ENCODE results near the gene GRIA4. TPM values are rescaled to one million over a fixed set of nuclear protein-coding genes. Genes with fewer than 3 reads are reported as not detected.

Gene GRIA4
- polyA plus RNA-seq, 1 donor from 2014 or later: 6.3 TPM

- TF ChIP-seq POLR2AphosphoS5 (IDR thresholded peaks at IDR 0.05): no peak
- no peak for TF ChIP-seq MXI1 (conservative IDR thresholded peaks at IDR 0.05; ENCODE audit: poor library complexity, severe bottlenecking)
- TF ChIP-seq EZH2 (IDR thresholded peaks at IDR 0.05; ENCODE audit: borderline replicate concordance, insufficient read depth, low read length, poor library complexity, severe bottlenecking): no peak
- TF ChIP-seq REST (IDR thresholded peaks at IDR 0.05; ENCODE audit: borderline replicate concordance): no peak
- TF ChIP-seq RAD21 (conservative IDR thresholded peaks at IDR 0.05): no peak
- TF ChIP-seq, protein P1, sequence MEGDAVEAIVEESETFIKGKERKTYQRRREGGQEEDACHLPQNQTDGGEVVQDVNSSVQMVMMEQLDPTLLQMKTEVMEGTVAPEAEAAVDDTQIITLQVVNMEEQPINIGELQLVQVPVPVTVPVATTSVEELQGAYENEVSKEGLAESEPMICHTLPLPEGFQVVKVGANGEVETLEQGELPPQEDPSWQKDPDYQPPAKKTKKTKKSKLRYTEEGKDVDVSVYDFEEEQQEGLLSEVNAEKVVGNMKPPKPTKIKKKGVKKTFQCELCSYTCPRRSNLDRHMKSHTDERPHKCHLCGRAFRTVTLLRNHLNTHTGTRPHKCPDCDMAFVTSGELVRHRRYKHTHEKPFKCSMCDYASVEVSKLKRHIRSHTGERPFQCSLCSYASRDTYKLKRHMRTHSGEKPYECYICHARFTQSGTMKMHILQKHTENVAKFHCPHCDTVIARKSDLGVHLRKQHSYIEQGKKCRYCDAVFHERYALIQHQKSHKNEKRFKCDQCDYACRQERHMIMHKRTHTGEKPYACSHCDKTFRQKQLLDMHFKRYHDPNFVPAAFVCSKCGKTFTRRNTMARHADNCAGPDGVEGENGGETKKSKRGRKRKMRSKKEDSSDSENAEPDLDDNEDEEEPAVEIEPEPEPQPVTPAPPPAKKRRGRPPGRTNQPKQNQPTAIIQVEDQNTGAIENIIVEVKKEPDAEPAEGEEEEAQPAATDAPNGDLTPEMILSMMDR (IDR thresholded peaks at IDR 0.05; ENCODE audit: poor library complexity, severe bottlenecking): no peak
- no peak for TF ChIP-seq SMC3 (conservative IDR thresholded peaks at IDR 0.05; ENCODE audit: poor library complexity)
- no peak for TF ChIP-seq EP300 (conservative IDR thresholded peaks at IDR 0.05; ENCODE audit: poor library complexity, severe bottlenecking)
- TF ChIP-seq TAF1 (IDR thresholded peaks at IDR 0.05; ENCODE audit: low read depth): no peak
- no peaks in the 10 kb centered on the region for H3K27me3 ChIP-seq (ENCODE audit: insufficient read depth, low read depth, low read length)
- H3K27ac ChIP-seq (ENCODE audit: low read length): no peak overlapping the region
- no peak overlapping the region for H2AFZ ChIP-seq (ENCODE audit: low read depth, low read length)
- no peaks in the 10 kb centered on the region for H3K9me2 ChIP-seq (ENCODE audit: insufficient read depth, low read length)
- H3K4me3 ChIP-seq (ENCODE audit: low read length): no peak overlapping the region
- no peaks in the 10 kb centered on the region for H3K9me3 ChIP-seq (ENCODE audit: low read length)
- H3K9ac ChIP-seq (ENCODE audit: low read length): no peak overlapping the region
- H3F3A ChIP-seq (ENCODE audit: insufficient read depth, low read length, poor library complexity, severe bottlenecking): no peaks in the 10 kb centered on the region
- H3K79me2 ChIP-seq (replicated peaks; ENCODE audit: insufficient read depth, low read length): no peaks in the 10 kb centered on the region
- no peaks in the 10 kb centered on the region for H3K36me3 ChIP-seq (ENCODE audit: insufficient read depth, low read length)
- no peak overlapping the region for H3K4me2 ChIP-seq (ENCODE audit: low read length)
- no peaks in the 10 kb centered on the region for H4K20me1 ChIP-seq (ENCODE audit: insufficient read depth)
Measured at GRCh38 chr11:105639527-105639926, 29.7 kb downstream of the GRIA4 start.

DNA sequence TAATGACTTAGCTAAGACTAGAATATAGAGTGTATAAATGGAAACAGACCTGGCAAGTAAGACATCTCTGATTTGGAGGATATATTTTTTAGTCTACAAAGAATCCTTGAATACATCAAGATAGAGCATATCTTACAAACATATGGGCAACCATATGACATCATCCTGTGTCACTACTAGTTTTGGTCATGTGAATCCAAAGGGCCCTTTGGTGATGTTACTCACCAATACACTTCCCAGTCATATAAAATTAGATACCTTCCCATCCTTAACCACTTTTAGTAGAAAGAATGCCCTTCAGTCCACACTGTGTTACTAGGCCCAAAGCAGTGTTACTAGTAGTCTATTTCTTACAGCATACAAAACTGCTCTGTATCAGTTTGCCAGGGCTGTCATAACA, 31.6 kb downstream of the GRIA4 start:
- Histone ChIP-seq H3K4me3 (ENCODE audit: low read length) (no peak overlapping the region), H3K79me2 (replicated peaks; ENCODE audit: insufficient read depth, low read length) (no peaks in the 10 kb centered on the region), H4K20me1 (ENCODE audit: insufficient read depth) (no peaks in the 10 kb centered on the region), H3F3A (ENCODE audit: insufficient read depth, low read length, poor library complexity, severe bottlenecking) (no peaks in the 10 kb centered on the region), H2AFZ (ENCODE audit: low read depth, low read length) (no peak overlapping the region), H3K9ac (ENCODE audit: low read length) (no peak overlapping the region), H3K9me3 (ENCODE audit: low read length) (no peaks in the 10 kb centered on the region), H3K4me2 (ENCODE audit: low read length) (no peak overlapping the region), H3K36me3 (ENCODE audit: insufficient read depth, low read length) (no peaks in the 10 kb centered on the region), H3K27me3 (ENCODE audit: insufficient read depth, low read depth, low read length) (no peaks in the 10 kb centered on the region), H3K27ac (ENCODE audit: low read length) (no peak overlapping the region), H3K9me2 (ENCODE audit: insufficient read depth, low read length) (no peaks in the 10 kb centered on the region)
- no peak for TF ChIP-seq EP300 (conservative IDR thresholded peaks at IDR 0.05; ENCODE audit: poor library complexity, severe bottlenecking)
- no peak for TF ChIP-seq MXI1 (conservative IDR thresholded peaks at IDR 0.05; ENCODE audit: poor library complexity, severe bottlenecking)
- TF ChIP-seq, protein P1 (IDR thresholded peaks at IDR 0.05; ENCODE audit: poor library complexity, severe bottlenecking): no peak
- TF ChIP-seq POLR2AphosphoS5 (IDR thresholded peaks at IDR 0.05): no peak
- TF ChIP-seq SMC3 (conservative IDR thresholded peaks at IDR 0.05; ENCODE audit: poor library complexity): no peak
- no peak for TF ChIP-seq RAD21 (conservative IDR thresholded peaks at IDR 0.05)
- no peak for TF ChIP-seq TAF1 (IDR thresholded peaks at IDR 0.05; ENCODE audit: low read depth)

All from neural cell (in vitro differentiated cells).